PC-3 (cell line): Measurements from ENCODE around the gene ALCAM. TPM values are rescaled to one million over a fixed set of nuclear protein-coding genes. Genes with fewer than 3 reads are reported as not detected.

Source experiments
- ATAC-seq: fragments of 200-7000 bp; cut with Tn5 transposase; 2 replicates; pipeline ENCODE4 v1.9.1; 2020; ENCODE audit warnings: mild to moderate bottlenecking, moderate library complexity
- BruUV-seq: library from RNA; stranded (reverse); fragments of 400-500 nt; replicated peaks from 2 replicates; lab custom pipeline; 2021; lab: Mats Ljungman, UMichigan
- CTCF ChIA-PET: fragments of 300-600 bp; sonication (Branson Sonifier 250); formaldehyde crosslinking; loops from one replicate; lab custom pipeline; 2022; ENCODE audit warnings: antibody characterized with exemption; lab: Charles Lee
- POLR2A ChIA-PET: fragments of 300-600 bp; sonication (Branson Sonifier 250); formaldehyde crosslinking; loops from one replicate; lab custom pipeline; 2022; ENCODE audit warnings: antibody characterized with exemption; ENCODE audit not compliant: unreplicated experiment; lab: Charles Lee
- DNase-seq: peaks from one replicate; pipeline ENCODE4 v3.0.0-alpha.2; 2015
- H2AFZ ChIP-seq: fragments of 300-600 bp; sonication (generic); 2 replicates; pipeline ENCODE4 v1.6.0; 2016; ENCODE audit warnings: antibody characterized with exemption, low read length
- H3F3A ChIP-seq: fragments of 300-600 bp; sonication (generic); one replicate; pipeline ENCODE4 v1.6.0; 2017; ENCODE audit warnings: antibody characterized with exemption, low read length, control low read depth, mild to moderate bottlenecking; ENCODE audit not compliant: unreplicated experiment
- H3K27ac ChIP-seq: fragments of 300-600 bp; sonication (generic); 2 replicates; pipeline ENCODE4 v1.5.1; 2016; ENCODE audit warnings: mild to moderate bottlenecking, low read length
- H3K27me3 ChIP-seq: fragments of 300-600 bp; sonication (generic); 2 replicates; pipeline ENCODE4 v1.6.1; 2016; ENCODE audit warnings: low read length, mixed read lengths
- H3K36me3 ChIP-seq: fragments of 300-600 bp; sonication (generic); 2 replicates; pipeline ENCODE4 v1.6.1; 2016; ENCODE audit warnings: low read depth, mixed run types, low read length, mixed read lengths
- H3K4me1 ChIP-seq: fragments of 300-600 bp; sonication (generic); 2 replicates; pipeline ENCODE4 v1.5.1; 2016; ENCODE audit warnings: low read length; ENCODE audit not compliant: insufficient read depth
- H3K4me2 ChIP-seq: fragments of 300-600 bp; sonication (generic); 2 replicates; pipeline ENCODE4 v1.6.0; 2016; ENCODE audit warnings: low read length
- H3K4me3 ChIP-seq: fragments of 300-600 bp; sonication (generic); 2 replicates; pipeline ENCODE4 v1.5.1; 2016; ENCODE audit warnings: mild to moderate bottlenecking, low read length, mixed read lengths
- H3K79me2 ChIP-seq: fragments of 300-600 bp; sonication (generic); 2 replicates; pipeline ENCODE4 v1.6.1; 2017; ENCODE audit warnings: low read length, mixed read lengths
- H3K9ac ChIP-seq: fragments of 300-600 bp; sonication (generic); 2 replicates; pipeline ENCODE4 v1.6.0; 2016; ENCODE audit warnings: mild to moderate bottlenecking, low read length
- H3K9me2 ChIP-seq: fragments of 300-600 bp; sonication (generic); replicated peaks from 2 replicates; pipeline ENCODE4 v1.6.1; 2016; ENCODE audit warnings: mixed run types, low read length, mixed read lengths
- H3K9me3 ChIP-seq: fragments of 300-600 bp; sonication (generic); 2 replicates; pipeline ENCODE4 v1.6.1; 2016; ENCODE audit warnings: low read length, mixed read lengths
- H4K20me1 ChIP-seq: fragments of 300-600 bp; sonication (generic); 2 replicates; pipeline ENCODE4 v1.6.1; 2016; ENCODE audit warnings: low read length, mixed read lengths
- EZH2 ChIP-seq: fragments of 300-600 bp; sonication (generic); IDR thresholded peaks from one replicate; pipeline ENCODE4 v1.6.1; 2017; ENCODE audit warnings: antibody characterized with exemption, mild to moderate bottlenecking, low read length; ENCODE audit not compliant: unreplicated experiment
- intact Hi-C: fragments of 100-400 bp; cut with micrococcal nuclease; formaldehyde crosslinking; loops from 2 replicates; pipeline ENCODE4 v1.9.0; 2023
- total RNA-seq: library from RNA; depleted of rRNA; stranded (reverse); fragments of >200 nt; gene quantifications from 2 replicates; pipeline ENCODE4 v1.2.3, GENCODE V29; 2014
- TF ChIP-seq, protein P1 (sequence below): fragments of 300-600 bp; sonication (generic); conservative IDR thresholded peaks from 2 replicates; pipeline ENCODE4 v1.5.1; 2017; ENCODE audit warnings: antibody characterized with exemption, low read depth, mild to moderate bottlenecking, low read length

ALCAM gene
- total RNA-seq, 1 experiment from 2014 or later, result 169 TPM

DNA sequence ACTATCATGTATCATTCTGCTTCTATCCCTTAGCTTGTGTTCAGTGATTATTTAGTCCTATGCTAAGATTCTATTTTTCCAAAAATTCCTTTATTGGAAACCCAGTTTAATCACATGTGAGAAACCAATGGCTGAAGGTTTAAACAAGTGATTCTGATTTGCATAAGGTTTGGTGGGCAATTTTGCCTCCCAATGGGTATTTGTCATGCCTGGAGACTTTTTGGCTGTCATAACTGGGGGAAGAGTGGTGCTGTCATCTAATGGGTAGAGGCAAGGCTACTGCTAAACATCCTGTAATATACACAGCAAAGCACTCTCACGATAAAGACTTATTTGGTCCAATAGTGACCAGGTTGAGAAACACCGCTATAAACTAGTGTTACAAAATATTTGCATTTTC, 148.7 kb downstream of the ALCAM start:
- DNase-seq (no peak), ATAC-seq (no peak)
- Histone ChIP-seq H4K20me1 (no peaks in the 10 kb centered on the region), H3K9ac (no peak overlapping the region), H3K36me3 (peaks cover 2% of the 10 kb centered on the region; the same call in 1 of the 2 replicates), H3K27me3 (no peaks in the 10 kb centered on the region), H2AFZ (no peak overlapping the region), H3K79me2 (peaks cover 94% of the 10 kb centered on the region), H3K27ac (no peak overlapping the region), H3K9me3 (no peaks in the 10 kb centered on the region), H3K4me2 (no peak overlapping the region), H3K4me1 (peaks cover 51% of the 10 kb centered on the region), H3K9me2 (no peaks in the 10 kb centered on the region), H3K4me3 (no peak overlapping the region), H3F3A (peaks cover 6% of the 10 kb centered on the region)
- no peak for TF ChIP-seq EZH2
- TF ChIP-seq, protein P1, sequence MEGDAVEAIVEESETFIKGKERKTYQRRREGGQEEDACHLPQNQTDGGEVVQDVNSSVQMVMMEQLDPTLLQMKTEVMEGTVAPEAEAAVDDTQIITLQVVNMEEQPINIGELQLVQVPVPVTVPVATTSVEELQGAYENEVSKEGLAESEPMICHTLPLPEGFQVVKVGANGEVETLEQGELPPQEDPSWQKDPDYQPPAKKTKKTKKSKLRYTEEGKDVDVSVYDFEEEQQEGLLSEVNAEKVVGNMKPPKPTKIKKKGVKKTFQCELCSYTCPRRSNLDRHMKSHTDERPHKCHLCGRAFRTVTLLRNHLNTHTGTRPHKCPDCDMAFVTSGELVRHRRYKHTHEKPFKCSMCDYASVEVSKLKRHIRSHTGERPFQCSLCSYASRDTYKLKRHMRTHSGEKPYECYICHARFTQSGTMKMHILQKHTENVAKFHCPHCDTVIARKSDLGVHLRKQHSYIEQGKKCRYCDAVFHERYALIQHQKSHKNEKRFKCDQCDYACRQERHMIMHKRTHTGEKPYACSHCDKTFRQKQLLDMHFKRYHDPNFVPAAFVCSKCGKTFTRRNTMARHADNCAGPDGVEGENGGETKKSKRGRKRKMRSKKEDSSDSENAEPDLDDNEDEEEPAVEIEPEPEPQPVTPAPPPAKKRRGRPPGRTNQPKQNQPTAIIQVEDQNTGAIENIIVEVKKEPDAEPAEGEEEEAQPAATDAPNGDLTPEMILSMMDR, result no peak
- ChIA-PET POLR2A (no interaction called here), CTCF (no interaction called here)
- no TSS peak for BruUV-seq
- intact Hi-C loops, result loop anchor here (10.0 kb wide), 1 partner anchor 1081 kb away; no protein-coding TSS in a partner anchor

DNA sequence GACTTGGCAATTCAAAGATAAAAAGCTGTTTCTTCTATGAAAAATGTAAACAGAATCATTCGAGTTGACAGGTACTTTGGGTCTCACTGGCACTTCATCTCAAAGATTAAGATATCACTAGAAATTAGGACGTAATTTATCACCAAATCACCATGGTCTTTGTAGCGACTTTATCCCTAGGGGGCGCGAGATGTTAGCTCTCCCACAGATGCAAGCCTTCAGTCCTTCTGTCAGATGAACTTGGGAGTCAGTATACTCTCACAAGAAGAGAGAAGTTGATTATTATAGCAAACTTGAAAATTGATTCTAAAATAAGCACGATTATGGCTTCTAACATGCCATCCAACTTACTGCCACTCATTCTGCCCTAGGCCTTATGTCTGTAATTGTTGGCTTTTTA, 150.3 kb downstream of the ALCAM start:
- ATAC-seq (no peak; the same call in 1 of the 2 replicates), DNase-seq (no peak)
- ChIA-PET CTCF (interaction anchor here (1.2 to 2.4 kb wide), 2 partner anchors 10 to 150 kb away, joined by 4 to 7 read pairs; partner anchors contain the start of gene ALCAM), POLR2A (interaction anchor here (0.5 kb wide), 1 partner anchor 1065 kb away, joined by 4 read pairs; no protein-coding TSS in a partner anchor)
- Histone ChIP-seq H3K27me3 (no peaks in the 10 kb centered on the region), H3K4me3 (no peak overlapping the region), H3K9ac (no peak overlapping the region), H2AFZ (no peak overlapping the region), H3K36me3 (peaks cover 2% of the 10 kb centered on the region; the same call in 1 of the 2 replicates), H3K4me2 (peak overlapping the region; percentile 7), H3K79me2 (peaks cover 91% of the 10 kb centered on the region), H3K27ac (no peak overlapping the region), H3K4me1 (peaks cover 52% of the 10 kb centered on the region), H3K9me3 (no peaks in the 10 kb centered on the region), H3F3A (peaks cover 6% of the 10 kb centered on the region), H3K9me2 (no peaks in the 10 kb centered on the region), H4K20me1 (no peaks in the 10 kb centered on the region)
- BruUV-seq, result no TSS peak
- intact Hi-C loops, result loop anchor here (10.0 kb wide), 1 partner anchor 1082 kb away; no protein-coding TSS in a partner anchor
- no peak for TF ChIP-seq EZH2
- TF ChIP-seq, protein P1, result peak; percentile 48; the same call in 1 of the 2 replicates

DNA sequence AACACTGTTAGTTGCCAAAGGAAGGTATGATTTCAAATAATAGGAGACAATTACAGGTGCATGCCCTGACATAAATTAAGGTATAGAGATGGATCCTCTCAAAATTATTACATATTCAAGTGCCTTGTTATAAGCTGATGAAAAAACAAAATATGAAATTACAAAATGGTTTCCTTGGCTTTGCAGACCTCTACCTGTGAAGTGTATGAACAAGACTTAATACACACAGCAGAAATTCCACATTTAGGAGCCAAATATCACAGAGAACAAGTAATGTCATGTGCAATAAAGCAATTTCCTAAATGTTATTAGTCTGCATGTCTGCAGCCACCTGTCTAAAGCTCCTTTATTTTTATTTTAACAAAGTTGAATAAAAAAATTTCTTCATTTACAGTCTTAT, 151.5 kb downstream of the ALCAM start:
- H3K79me2 ChIP-seq, result peaks cover 86% of the 10 kb centered on the region
- H3K4me1 ChIP-seq, result peaks cover 42% of the 10 kb centered on the region

More for the DNA sequence above, 151.5 kb downstream of the ALCAM start:
- peaks cover 6% of the 10 kb centered on the region for H3F3A ChIP-seq
- H3K27me3 ChIP-seq, result no peaks in the 10 kb centered on the region
- no peak overlapping the region for H2AFZ ChIP-seq
- no peaks in the 10 kb centered on the region for H4K20me1 ChIP-seq
- H3K27ac ChIP-seq, result no peak overlapping the region
- no peak overlapping the region for H3K4me3 ChIP-seq
- H3K9me2 ChIP-seq, result no peaks in the 10 kb centered on the region
- TF ChIP-seq, protein P1, result no peak; the same call in 1 of the 2 replicates
- no TSS peak for BruUV-seq
- DNase-seq, result peak; percentile 30
- POLR2A ChIA-PET, result interaction anchor here (0.8 to 1.3 kb wide), 3 partner anchors 131 to 156 kb away, joined by 5 to 20 read pairs (median 5); no protein-coding TSS in a partner anchor
- CTCF ChIA-PET, result interaction anchor here (0.6 to 2.4 kb wide), 6 partner anchors 9 to 919 kb away, joined by 3 to 7 read pairs (median 4); partner anchors contain the start of gene ALCAM
- intact Hi-C loops, result loop anchor here (1.0 to 10.0 kb wide), 3 partner anchors 149 to 1083 kb away; no protein-coding TSS in a partner anchor
- no peaks in the 10 kb centered on the region for H3K9me3 ChIP-seq
- ATAC-seq, result peak; percentile 41; the same call in 1 of the 2 replicates
- H3K4me2 ChIP-seq, result no peak overlapping the region
- no peak overlapping the region for H3K9ac ChIP-seq
- H3K36me3 ChIP-seq, result peaks cover 2% of the 10 kb centered on the region; the same call in 1 of the 2 replicates
